ENCODE data around the gene OCRL.

DNA sequence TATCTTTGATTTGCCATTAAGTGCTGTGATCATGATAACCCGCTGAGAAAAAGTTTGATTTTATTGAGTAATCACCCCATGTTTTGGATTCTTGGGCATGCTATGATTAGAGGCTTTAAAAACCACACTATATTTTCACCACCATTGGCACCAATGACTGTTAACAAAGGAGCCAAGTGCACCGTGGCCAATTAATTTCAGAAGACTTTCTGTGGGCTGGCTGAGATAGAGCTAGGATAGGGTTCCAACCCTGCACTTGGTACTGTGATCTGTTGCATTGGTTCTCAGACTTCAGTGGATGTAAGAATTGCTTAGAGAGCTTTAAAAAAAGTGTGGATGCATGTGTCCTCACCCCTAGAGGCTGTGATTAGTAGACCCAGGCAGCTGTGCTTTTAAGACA lies 32.4 kb downstream of the OCRL start:
- TF ChIP-seq CTCF (optimal IDR thresholded peaks at IDR 0.05 in 1 of 3, IDR thresholded peaks at IDR 0.05 in 1 of 3, conservative IDR thresholded peaks at IDR 0.05 in 1 of 3; ENCODE audit: extremely low read depth in 1 of 3, insufficient read depth in 2 of 3, low read length in 3 of 3), result no peak
- no peak for TF ChIP-seq EZH2 (IDR thresholded peaks at IDR 0.05; ENCODE audit: low read length)

Data from keratinocyte (primary cell).